ENCODE data around the gene IQSEC1. TPM values are rescaled to one million over a fixed set of nuclear protein-coding genes. Genes with fewer than 3 reads are reported as not detected.

The IQSEC1 gene
- total RNA-seq, 1 experiment from 2014 or later, result 13.0 TPM

DNA sequence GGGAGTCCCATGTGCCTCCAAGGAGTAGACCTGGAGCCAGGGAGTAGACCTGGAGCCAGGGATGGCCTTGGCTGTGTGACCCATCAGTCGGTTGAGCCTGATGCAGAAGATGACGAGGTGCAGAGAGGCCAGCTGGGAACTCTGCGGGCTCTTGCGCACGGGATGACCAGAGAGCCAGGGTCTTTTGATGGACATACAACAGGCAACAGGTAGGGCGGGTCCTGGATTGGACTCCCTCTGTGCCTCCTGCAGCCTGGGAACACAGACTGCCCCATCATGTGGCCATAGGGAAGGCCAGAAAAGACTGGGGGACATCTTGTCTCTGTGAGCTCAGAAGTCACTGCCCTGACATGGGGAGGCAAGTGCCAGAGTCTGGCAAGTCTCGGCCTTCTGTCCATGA, 164.4 kb downstream of the IQSEC1 start:
- CTCF ChIA-PET, result no interaction called here
- no TSS peak for BruUV-seq (replicated peaks)
- no peak for DNase-seq (ENCODE audit: low spot score)

GRCh38 chr3:12908136-12908730, 165.0 kb downstream of the IQSEC1 start:
- intact Hi-C loops (cut with micrococcal nuclease; ENCODE audit: unreplicated experiment), result no loop called here
- Histone ChIP-seq H3K9me3 (ENCODE audit: low read depth, low read length, poor library complexity, severe bottlenecking) (no peaks in the 10 kb centered on the region), H3K4me3 (ENCODE audit: low read depth, low read length, poor library complexity, severe bottlenecking) (no peak overlapping the region), H3K4me1 (ENCODE audit: insufficient read depth, low read length, poor library complexity, severe bottlenecking) (no peaks in the 10 kb centered on the region), H3K27me3 (replicated peaks; ENCODE audit: insufficient read depth, low read depth, low read length, poor library complexity) (no peaks in the 10 kb centered on the region), H3K27ac (ENCODE audit: low read depth, low read length, poor library complexity, severe bottlenecking) (no peak overlapping the region), H3K36me3 (ENCODE audit: insufficient read depth, low read length, poor library complexity, severe bottlenecking) (no peaks in the 10 kb centered on the region)
- POLR2A ChIA-PET (ENCODE audit: low non-redundant PET), result no interaction called here
- no TSS peak for BruUV-seq (replicated peaks)
- no peak for TF ChIP-seq EZH2 (IDR thresholded peaks at IDR 0.05; ENCODE audit: borderline replicate concordance, low read depth, low read length, poor library complexity, severe bottlenecking)
- TF ChIP-seq, protein P1, sequence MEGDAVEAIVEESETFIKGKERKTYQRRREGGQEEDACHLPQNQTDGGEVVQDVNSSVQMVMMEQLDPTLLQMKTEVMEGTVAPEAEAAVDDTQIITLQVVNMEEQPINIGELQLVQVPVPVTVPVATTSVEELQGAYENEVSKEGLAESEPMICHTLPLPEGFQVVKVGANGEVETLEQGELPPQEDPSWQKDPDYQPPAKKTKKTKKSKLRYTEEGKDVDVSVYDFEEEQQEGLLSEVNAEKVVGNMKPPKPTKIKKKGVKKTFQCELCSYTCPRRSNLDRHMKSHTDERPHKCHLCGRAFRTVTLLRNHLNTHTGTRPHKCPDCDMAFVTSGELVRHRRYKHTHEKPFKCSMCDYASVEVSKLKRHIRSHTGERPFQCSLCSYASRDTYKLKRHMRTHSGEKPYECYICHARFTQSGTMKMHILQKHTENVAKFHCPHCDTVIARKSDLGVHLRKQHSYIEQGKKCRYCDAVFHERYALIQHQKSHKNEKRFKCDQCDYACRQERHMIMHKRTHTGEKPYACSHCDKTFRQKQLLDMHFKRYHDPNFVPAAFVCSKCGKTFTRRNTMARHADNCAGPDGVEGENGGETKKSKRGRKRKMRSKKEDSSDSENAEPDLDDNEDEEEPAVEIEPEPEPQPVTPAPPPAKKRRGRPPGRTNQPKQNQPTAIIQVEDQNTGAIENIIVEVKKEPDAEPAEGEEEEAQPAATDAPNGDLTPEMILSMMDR (conservative IDR thresholded peaks at IDR 0.05; ENCODE audit: low read depth, low read length), result no peak
- CTCF ChIA-PET, result no interaction called here
- no peak for DNase-seq (ENCODE audit: low spot score)

More for the DNA sequence above, 164.4 kb downstream of the IQSEC1 start:
- Histone ChIP-seq H3K27ac (ENCODE audit: low read depth, low read length, poor library complexity, severe bottlenecking) (no peak overlapping the region), H3K36me3 (ENCODE audit: insufficient read depth, low read length, poor library complexity, severe bottlenecking) (no peaks in the 10 kb centered on the region), H3K4me1 (ENCODE audit: insufficient read depth, low read length, poor library complexity, severe bottlenecking) (no peaks in the 10 kb centered on the region), H3K9me3 (ENCODE audit: low read depth, low read length, poor library complexity, severe bottlenecking) (no peaks in the 10 kb centered on the region), H3K27me3 (replicated peaks; ENCODE audit: insufficient read depth, low read depth, low read length, poor library complexity) (no peaks in the 10 kb centered on the region), H3K4me3 (ENCODE audit: low read depth, low read length, poor library complexity, severe bottlenecking) (no peak overlapping the region)
- POLR2A ChIA-PET (ENCODE audit: low non-redundant PET), result no interaction called here
- intact Hi-C loops (cut with micrococcal nuclease; ENCODE audit: unreplicated experiment), result no loop called here
- TF ChIP-seq, protein P1 (conservative IDR thresholded peaks at IDR 0.05; ENCODE audit: low read depth, low read length), result no peak
- TF ChIP-seq EZH2 (IDR thresholded peaks at IDR 0.05; ENCODE audit: borderline replicate concordance, low read depth, low read length, poor library complexity, severe bottlenecking), result no peak

- H3K36me3 ChIP-seq (ENCODE audit: insufficient read depth, low read length, poor library complexity, severe bottlenecking), result no peaks in the 10 kb centered on the region
- no peaks in the 10 kb centered on the region for H3K4me1 ChIP-seq (ENCODE audit: insufficient read depth, low read length, poor library complexity, severe bottlenecking)
- no peak for DNase-seq (ENCODE audit: low spot score)
- H3K27ac ChIP-seq (ENCODE audit: low read depth, low read length, poor library complexity, severe bottlenecking), result no peak overlapping the region
- H3K27me3 ChIP-seq (replicated peaks; ENCODE audit: insufficient read depth, low read depth, low read length, poor library complexity), result no peaks in the 10 kb centered on the region
- H3K9me3 ChIP-seq (ENCODE audit: low read depth, low read length, poor library complexity, severe bottlenecking), result no peaks in the 10 kb centered on the region
- intact Hi-C loops (cut with micrococcal nuclease; ENCODE audit: unreplicated experiment), result no loop called here
- TF ChIP-seq, protein P1 (conservative IDR thresholded peaks at IDR 0.05; ENCODE audit: low read depth, low read length), result no peak
- no peak for TF ChIP-seq EZH2 (IDR thresholded peaks at IDR 0.05; ENCODE audit: borderline replicate concordance, low read depth, low read length, poor library complexity, severe bottlenecking)
- no peak overlapping the region for H3K4me3 ChIP-seq (ENCODE audit: low read depth, low read length, poor library complexity, severe bottlenecking)
- ChIA-PET CTCF (no interaction called here), POLR2A (ENCODE audit: low non-redundant PET) (no interaction called here)
- BruUV-seq (replicated peaks), result no TSS peak
Measured at GRCh38 chr3:12907729-12908128, 165.5 kb downstream of the IQSEC1 start.

Data from A673 (cell line).